Liver (tissue), 3 donors: ENCODE measurements around the gene SEMA4D.

Source experiments
- RAD21 ChIP-seq, 2 donors: IDR thresholded peaks; 2 replicates each; pipeline ENCODE4 v1.6.1; 2016; ENCODE audit warnings: antibody characterized with exemption in 2 of 2, mild to moderate bottlenecking in 2 of 2
- TF ChIP-seq, protein P1 (sequence below): fragments of 150-350 bp; IDR thresholded peaks from 2 replicates; pipeline ENCODE4 v1.5.1; 2017; ENCODE audit warnings: improper control_type of control experiment, low read depth, low read length; ENCODE audit not compliant: missing input control
- TF ChIP-seq, protein P2 (sequence below): IDR thresholded peaks from 2 replicates; pipeline ENCODE4 v1.6.1; 2016; ENCODE audit warnings: antibody characterized with exemption
- donor health status: healthy.
- donor health status: healthy.

DNA sequence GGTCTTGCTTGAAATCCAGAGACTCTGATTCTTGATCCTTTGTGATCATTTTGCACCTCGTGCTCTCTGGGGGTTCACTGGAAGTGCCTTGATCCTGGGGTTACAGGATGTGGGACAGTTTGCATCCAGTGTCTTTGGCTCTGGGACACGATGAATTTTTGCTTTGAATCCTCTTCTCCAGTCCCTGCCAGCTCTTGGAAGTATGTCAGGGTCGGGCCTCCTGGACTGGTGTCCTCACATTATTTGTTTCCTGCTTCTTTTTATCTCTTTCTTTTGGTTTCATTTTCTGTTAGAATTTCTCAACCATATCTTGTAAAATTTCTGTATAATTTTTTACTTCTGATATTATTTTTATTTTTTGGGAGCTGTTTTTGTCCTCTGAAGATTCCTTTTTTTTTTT lies 145.5 kb downstream of the SEMA4D start:
- TF ChIP-seq, protein P1, sequence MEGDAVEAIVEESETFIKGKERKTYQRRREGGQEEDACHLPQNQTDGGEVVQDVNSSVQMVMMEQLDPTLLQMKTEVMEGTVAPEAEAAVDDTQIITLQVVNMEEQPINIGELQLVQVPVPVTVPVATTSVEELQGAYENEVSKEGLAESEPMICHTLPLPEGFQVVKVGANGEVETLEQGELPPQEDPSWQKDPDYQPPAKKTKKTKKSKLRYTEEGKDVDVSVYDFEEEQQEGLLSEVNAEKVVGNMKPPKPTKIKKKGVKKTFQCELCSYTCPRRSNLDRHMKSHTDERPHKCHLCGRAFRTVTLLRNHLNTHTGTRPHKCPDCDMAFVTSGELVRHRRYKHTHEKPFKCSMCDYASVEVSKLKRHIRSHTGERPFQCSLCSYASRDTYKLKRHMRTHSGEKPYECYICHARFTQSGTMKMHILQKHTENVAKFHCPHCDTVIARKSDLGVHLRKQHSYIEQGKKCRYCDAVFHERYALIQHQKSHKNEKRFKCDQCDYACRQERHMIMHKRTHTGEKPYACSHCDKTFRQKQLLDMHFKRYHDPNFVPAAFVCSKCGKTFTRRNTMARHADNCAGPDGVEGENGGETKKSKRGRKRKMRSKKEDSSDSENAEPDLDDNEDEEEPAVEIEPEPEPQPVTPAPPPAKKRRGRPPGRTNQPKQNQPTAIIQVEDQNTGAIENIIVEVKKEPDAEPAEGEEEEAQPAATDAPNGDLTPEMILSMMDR, result no peak
- TF ChIP-seq, protein P2, sequence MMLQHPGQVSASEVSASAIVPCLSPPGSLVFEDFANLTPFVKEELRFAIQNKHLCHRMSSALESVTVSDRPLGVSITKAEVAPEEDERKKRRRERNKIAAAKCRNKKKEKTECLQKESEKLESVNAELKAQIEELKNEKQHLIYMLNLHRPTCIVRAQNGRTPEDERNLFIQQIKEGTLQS, result no peak
- TF ChIP-seq RAD21 (IDR thresholded peaks at IDR 0.05), result no peak
